Measurements from ENCODE around the gene ECI2.
"Not testable (repeated sequence)": the region's sequence is repeated elsewhere in the genome, so short reads cannot be mapped to it uniquely, and the experiment has no call there.

The ECI2 gene

GRCh38 chr6:4115741-4116140 lies 19.6 kb downstream of the ECI2 start:
- Histone ChIP-seq H3K36me3 (ENCODE audit: insufficient read depth, low read length) (peaks cover 38% of the 10 kb centered on the region), H3K9ac (ENCODE audit: low read depth, low read length) (no peak overlapping the region), H3K27me3 (ENCODE audit: control insufficient read depth, insufficient read depth, low read length) (no peaks in the 10 kb centered on the region), H3K4me2 (ENCODE audit: low read length) (no peak overlapping the region), H3K9me3 (replicated peaks; ENCODE audit: low read length) (no peaks in the 10 kb centered on the region), H3K4me3 (ENCODE audit: low read length) (no peak overlapping the region), H3K4me1 (ENCODE audit: control insufficient read depth, insufficient read depth, low read length) (no peaks in the 10 kb centered on the region)

GRCh38 chr6:4114123-4114522 lies 21.3 kb downstream of the ECI2 start:
- no peak overlapping the region for H3K4me3 ChIP-seq (ENCODE audit: low read length)
- peaks cover 8% of the 10 kb centered on the region for H3K4me1 ChIP-seq (ENCODE audit: control insufficient read depth, insufficient read depth, low read length)
- no peak overlapping the region for H3K9ac ChIP-seq (ENCODE audit: low read depth, low read length)
- no peaks in the 10 kb centered on the region for H3K27me3 ChIP-seq (ENCODE audit: control insufficient read depth, insufficient read depth, low read length)
- no peak overlapping the region for H3K4me2 ChIP-seq (ENCODE audit: low read length)
- H3K9me3 ChIP-seq (replicated peaks; ENCODE audit: low read length): no peaks in the 10 kb centered on the region
- H3K36me3 ChIP-seq (ENCODE audit: insufficient read depth, low read length): peaks cover 33% of the 10 kb centered on the region

- no peak overlapping the region for H3K9ac ChIP-seq (ENCODE audit: low read depth, low read length)
- H3K9me3 ChIP-seq (replicated peaks; ENCODE audit: low read length): no peaks in the 10 kb centered on the region
- H3K4me1 ChIP-seq (ENCODE audit: control insufficient read depth, insufficient read depth, low read length): peaks cover 11% of the 10 kb centered on the region
- no peak overlapping the region for H3K4me2 ChIP-seq (ENCODE audit: low read length)
- H3K36me3 ChIP-seq (ENCODE audit: insufficient read depth, low read length): peaks cover 33% of the 10 kb centered on the region
- no peaks in the 10 kb centered on the region for H3K27me3 ChIP-seq (ENCODE audit: control insufficient read depth, insufficient read depth, low read length)
- no peak overlapping the region for H3K4me3 ChIP-seq (ENCODE audit: low read length)
Observed at GRCh38 chr6:4113649-4114048, 21.7 kb downstream of the ECI2 start.

GRCh38 chr6:4112366-4112765 lies 23.0 kb downstream of the ECI2 start:
- Histone ChIP-seq H3K9me3 (replicated peaks; ENCODE audit: low read length) (no peaks in the 10 kb centered on the region), H3K4me1 (ENCODE audit: control insufficient read depth, insufficient read depth, low read length) (peaks cover 11% of the 10 kb centered on the region), H3K4me2 (ENCODE audit: low read length) (no peak overlapping the region), H3K9ac (ENCODE audit: low read depth, low read length) (no peak overlapping the region), H3K36me3 (ENCODE audit: insufficient read depth, low read length) (peaks cover 24% of the 10 kb centered on the region), H3K27me3 (ENCODE audit: control insufficient read depth, insufficient read depth, low read length) (no peaks in the 10 kb centered on the region), H3K4me3 (ENCODE audit: low read length) (no peak overlapping the region)

- peaks cover 11% of the 10 kb centered on the region for H3K4me1 ChIP-seq (ENCODE audit: control insufficient read depth, insufficient read depth, low read length)
- H3K9ac ChIP-seq (ENCODE audit: low read depth, low read length); H3K4me2 ChIP-seq (ENCODE audit: low read length); H3K9me3 ChIP-seq (replicated peaks; ENCODE audit: low read length); H3K36me3 ChIP-seq (ENCODE audit: insufficient read depth, low read length); H3K4me3 ChIP-seq (ENCODE audit: low read length); H3K27me3 ChIP-seq (ENCODE audit: control insufficient read depth, insufficient read depth, low read length): not testable (repeated sequence)
Observed at GRCh38 chr6:4109363-4109815, 26.0 kb downstream of the ECI2 start.

GRCh38 chr6:4108561-4109093 lies 26.7 kb downstream of the ECI2 start:
- Histone ChIP-seq H3K4me1 (ENCODE audit: control insufficient read depth, insufficient read depth, low read length) (peaks cover 11% of the 10 kb centered on the region), H3K9ac (ENCODE audit: low read depth, low read length) (no peak overlapping the region), H3K36me3 (ENCODE audit: insufficient read depth, low read length) (no peaks in the 10 kb centered on the region), H3K9me3 (replicated peaks; ENCODE audit: low read length) (no peaks in the 10 kb centered on the region), H3K4me2 (ENCODE audit: low read length) (no peak overlapping the region), H3K27me3 (ENCODE audit: control insufficient read depth, insufficient read depth, low read length) (peaks cover 4% of the 10 kb centered on the region), H3K4me3 (ENCODE audit: low read length) (no peak overlapping the region)

- Histone ChIP-seq H3K4me1 (ENCODE audit: control insufficient read depth, insufficient read depth, low read length) (peaks cover 11% of the 10 kb centered on the region), H3K4me3 (ENCODE audit: low read length) (no peak overlapping the region), H3K9me3 (replicated peaks; ENCODE audit: low read length) (no peaks in the 10 kb centered on the region), H3K36me3 (ENCODE audit: insufficient read depth, low read length) (no peaks in the 10 kb centered on the region), H3K27me3 (ENCODE audit: control insufficient read depth, insufficient read depth, low read length) (peaks cover 4% of the 10 kb centered on the region), H3K4me2 (ENCODE audit: low read length) (no peak overlapping the region), H3K9ac (ENCODE audit: low read depth, low read length) (no peak overlapping the region)
Observed at GRCh38 chr6:4107873-4108272, 27.5 kb downstream of the ECI2 start.

- Histone ChIP-seq H3K4me1 (ENCODE audit: control insufficient read depth, insufficient read depth, low read length) (peaks cover 11% of the 10 kb centered on the region), H3K27me3 (ENCODE audit: control insufficient read depth, insufficient read depth, low read length) (peaks cover 4% of the 10 kb centered on the region), H3K9me3 (replicated peaks; ENCODE audit: low read length) (no peaks in the 10 kb centered on the region), H3K4me2 (ENCODE audit: low read length) (no peak overlapping the region), H3K9ac (ENCODE audit: low read depth, low read length) (no peak overlapping the region), H3K36me3 (ENCODE audit: insufficient read depth, low read length) (no peaks in the 10 kb centered on the region), H3K4me3 (ENCODE audit: low read length) (no peak overlapping the region)
Observed at GRCh38 chr6:4105980-4106536, 29.3 kb downstream of the ECI2 start.

- no peaks in the 10 kb centered on the region for H3K9me3 ChIP-seq (replicated peaks; ENCODE audit: low read length)
- H3K4me1 ChIP-seq (ENCODE audit: control insufficient read depth, insufficient read depth, low read length): peaks cover 2% of the 10 kb centered on the region
- no peak overlapping the region for H3K4me3 ChIP-seq (ENCODE audit: low read length)
- peaks cover 4% of the 10 kb centered on the region for H3K27me3 ChIP-seq (ENCODE audit: control insufficient read depth, insufficient read depth, low read length)
- H3K4me2 ChIP-seq (ENCODE audit: low read length): no peak overlapping the region
- H3K36me3 ChIP-seq (ENCODE audit: insufficient read depth, low read length): no peaks in the 10 kb centered on the region
- no peak overlapping the region for H3K9ac ChIP-seq (ENCODE audit: low read depth, low read length)
Observed at GRCh38 chr6:4103929-4104328, 31.4 kb downstream of the ECI2 start.

- H3K4me3 ChIP-seq (ENCODE audit: low read length): no peak overlapping the region
- H3K9ac ChIP-seq (ENCODE audit: low read depth, low read length): no peak overlapping the region
- H3K27me3 ChIP-seq (ENCODE audit: control insufficient read depth, insufficient read depth, low read length): peaks cover 4% of the 10 kb centered on the region
- H3K36me3 ChIP-seq (ENCODE audit: insufficient read depth, low read length): no peaks in the 10 kb centered on the region
- H3K4me1 ChIP-seq (ENCODE audit: control insufficient read depth, insufficient read depth, low read length): no peaks in the 10 kb centered on the region
- no peak overlapping the region for H3K4me2 ChIP-seq (ENCODE audit: low read length)
- no peaks in the 10 kb centered on the region for H3K9me3 ChIP-seq (replicated peaks; ENCODE audit: low read length)
Observed at GRCh38 chr6:4102687-4103244, 32.6 kb downstream of the ECI2 start.

GRCh38 chr6:4101298-4101697 lies 34.1 kb downstream of the ECI2 start:
- no peaks in the 10 kb centered on the region for H3K27me3 ChIP-seq (ENCODE audit: control insufficient read depth, insufficient read depth, low read length)
- no peaks in the 10 kb centered on the region for H3K36me3 ChIP-seq (ENCODE audit: insufficient read depth, low read length)
- H3K4me2 ChIP-seq (ENCODE audit: low read length): no peak overlapping the region
- H3K9me3 ChIP-seq (replicated peaks; ENCODE audit: low read length): no peaks in the 10 kb centered on the region
- no peaks in the 10 kb centered on the region for H3K4me1 ChIP-seq (ENCODE audit: control insufficient read depth, insufficient read depth, low read length)
- H3K9ac ChIP-seq (ENCODE audit: low read depth, low read length): no peak overlapping the region
- no peak overlapping the region for H3K4me3 ChIP-seq (ENCODE audit: low read length)

- H3K4me2 ChIP-seq (ENCODE audit: low read length): no peak overlapping the region
- H3K27me3 ChIP-seq (ENCODE audit: control insufficient read depth, insufficient read depth, low read length): no peaks in the 10 kb centered on the region
- no peaks in the 10 kb centered on the region for H3K9me3 ChIP-seq (replicated peaks; ENCODE audit: low read length)
- H3K4me3 ChIP-seq (ENCODE audit: low read length): no peak overlapping the region
- H3K9ac ChIP-seq (ENCODE audit: low read depth, low read length): no peak overlapping the region
- H3K4me1 ChIP-seq (ENCODE audit: control insufficient read depth, insufficient read depth, low read length): no peaks in the 10 kb centered on the region
- no peaks in the 10 kb centered on the region for H3K36me3 ChIP-seq (ENCODE audit: insufficient read depth, low read length)
Observed at GRCh38 chr6:4100655-4101054, 34.7 kb downstream of the ECI2 start.

Data from skeletal muscle satellite cell (primary cell).